ENCODE results near the gene ZNF69. TPM values are rescaled to one million over a fixed set of nuclear protein-coding genes. Genes with fewer than 3 reads are reported as not detected.
"Not testable (repeated sequence)": the region's sequence is repeated elsewhere in the genome, so short reads cannot be mapped to it uniquely, and the experiment has no call there.

ZNF69 gene
- total RNA-seq, result 17.9 TPM

DNA sequence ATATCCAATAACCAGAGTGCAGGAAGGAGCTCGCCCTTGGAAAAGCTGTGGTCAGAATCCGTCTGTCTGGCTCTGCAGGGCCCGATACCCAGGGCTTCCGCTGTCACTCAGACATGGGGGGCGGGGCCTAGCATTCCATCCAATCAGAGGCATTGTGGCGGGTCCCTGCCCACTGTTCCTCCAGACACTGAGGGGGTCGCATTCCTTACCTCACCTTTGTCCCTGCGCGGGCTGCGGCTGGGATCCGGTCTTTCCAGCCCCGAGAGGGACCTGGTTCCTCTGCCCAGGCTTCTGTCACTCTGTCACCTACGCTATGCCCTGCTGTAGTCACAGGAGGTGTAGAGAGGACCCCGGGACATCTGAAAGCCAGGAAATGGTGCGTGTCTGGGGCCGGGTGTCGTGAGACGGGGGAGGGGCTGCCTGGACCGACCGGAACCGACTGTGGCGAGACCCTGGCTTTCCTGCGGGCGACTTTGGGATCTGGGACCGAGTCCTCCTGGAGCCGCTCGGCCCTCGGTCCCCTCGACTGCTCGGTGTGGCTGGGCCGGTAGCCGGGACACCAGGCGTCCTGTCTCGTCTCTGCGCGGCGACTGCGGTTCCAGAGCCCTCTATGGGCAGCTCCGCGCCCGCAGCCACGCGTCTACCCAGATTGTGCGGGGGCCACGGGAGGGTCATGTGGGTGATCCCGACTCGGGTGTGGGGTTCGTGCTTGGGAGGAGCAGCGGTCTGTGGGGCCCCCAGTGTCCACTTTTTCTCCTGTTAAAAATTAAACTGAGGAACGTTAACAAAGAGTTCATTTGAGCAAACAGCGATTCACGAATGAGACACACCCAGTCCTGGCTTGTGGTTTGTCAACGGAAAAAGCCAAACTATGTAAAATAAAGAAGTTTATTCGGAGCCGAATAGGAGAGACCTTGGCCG, at the start of gene ZNF69:
ZNF69 (plus strand) TSS at position 172 of the 921 bp plus-strand sequence; CDS start at position 314, 142 bp downstream.
- DNase-seq (ENCODE audit: low spot score), result peak; percentile 90

DNA sequence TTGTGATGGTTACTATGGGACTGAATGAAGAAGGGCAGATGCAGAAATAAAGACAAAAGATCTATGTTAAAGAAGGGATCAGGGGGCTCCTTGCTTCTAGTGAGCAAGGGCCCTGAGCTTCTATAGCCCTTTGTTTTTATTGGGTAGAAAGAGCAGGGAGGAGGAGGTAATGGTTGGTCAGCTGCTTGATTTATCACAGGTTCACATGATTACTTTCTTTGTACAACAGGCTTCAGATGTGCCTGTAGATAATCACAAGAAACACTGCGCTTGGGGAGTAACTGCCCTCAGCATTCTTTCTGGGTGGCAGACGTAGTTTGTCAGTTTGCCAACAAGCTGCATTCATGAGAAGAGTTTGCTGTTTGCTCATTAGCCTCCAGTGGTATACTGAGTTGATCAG, 43.9 kb upstream of the ZNF69 start:
- DNase-seq (ENCODE audit: low spot score), result peak; percentile 57

DNA sequence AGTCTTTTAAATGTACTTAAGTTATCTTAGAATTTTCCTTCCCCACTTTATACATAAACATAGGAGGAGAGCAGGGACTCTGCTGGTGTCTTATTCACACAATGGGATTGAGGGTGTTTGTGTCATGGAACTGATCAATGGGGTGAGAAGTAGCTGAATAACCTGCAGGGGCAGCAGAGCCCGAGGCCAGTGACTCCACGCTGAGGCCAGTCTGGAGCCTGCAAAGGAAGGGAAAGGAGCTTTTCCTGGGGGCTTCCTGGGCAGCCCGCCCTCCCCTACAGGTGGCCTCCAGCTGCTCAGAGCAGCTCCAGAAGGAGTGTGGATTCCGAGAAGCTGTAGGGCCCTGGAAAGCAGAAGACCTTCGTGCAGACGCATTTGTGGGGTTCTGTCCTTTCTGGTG, 40.0 kb upstream of the ZNF69 start:
- not testable (repeated sequence) for DNase-seq (ENCODE audit: low spot score)

DNA sequence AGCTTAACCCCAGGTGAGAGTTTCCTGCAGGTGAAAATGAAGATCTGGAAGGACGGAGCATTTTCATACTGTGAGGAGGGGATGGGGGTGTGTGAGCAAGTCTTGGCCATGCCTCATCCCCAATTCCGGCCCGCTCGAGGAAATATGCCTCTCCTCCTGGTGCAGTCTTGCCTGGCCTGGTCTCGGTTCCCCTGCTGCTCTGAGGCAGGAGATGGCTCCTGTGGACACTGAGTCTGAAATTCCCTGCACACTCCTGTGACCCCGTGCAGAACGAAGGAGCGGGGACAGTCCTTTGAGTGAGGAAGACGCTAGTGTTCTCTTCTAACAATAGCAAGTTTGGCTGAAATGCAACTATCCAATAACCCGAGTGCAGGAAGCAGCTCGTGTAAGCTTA, 39.4 kb upstream of the ZNF69 start:
- no peak for DNase-seq (ENCODE audit: low spot score)

DNA sequence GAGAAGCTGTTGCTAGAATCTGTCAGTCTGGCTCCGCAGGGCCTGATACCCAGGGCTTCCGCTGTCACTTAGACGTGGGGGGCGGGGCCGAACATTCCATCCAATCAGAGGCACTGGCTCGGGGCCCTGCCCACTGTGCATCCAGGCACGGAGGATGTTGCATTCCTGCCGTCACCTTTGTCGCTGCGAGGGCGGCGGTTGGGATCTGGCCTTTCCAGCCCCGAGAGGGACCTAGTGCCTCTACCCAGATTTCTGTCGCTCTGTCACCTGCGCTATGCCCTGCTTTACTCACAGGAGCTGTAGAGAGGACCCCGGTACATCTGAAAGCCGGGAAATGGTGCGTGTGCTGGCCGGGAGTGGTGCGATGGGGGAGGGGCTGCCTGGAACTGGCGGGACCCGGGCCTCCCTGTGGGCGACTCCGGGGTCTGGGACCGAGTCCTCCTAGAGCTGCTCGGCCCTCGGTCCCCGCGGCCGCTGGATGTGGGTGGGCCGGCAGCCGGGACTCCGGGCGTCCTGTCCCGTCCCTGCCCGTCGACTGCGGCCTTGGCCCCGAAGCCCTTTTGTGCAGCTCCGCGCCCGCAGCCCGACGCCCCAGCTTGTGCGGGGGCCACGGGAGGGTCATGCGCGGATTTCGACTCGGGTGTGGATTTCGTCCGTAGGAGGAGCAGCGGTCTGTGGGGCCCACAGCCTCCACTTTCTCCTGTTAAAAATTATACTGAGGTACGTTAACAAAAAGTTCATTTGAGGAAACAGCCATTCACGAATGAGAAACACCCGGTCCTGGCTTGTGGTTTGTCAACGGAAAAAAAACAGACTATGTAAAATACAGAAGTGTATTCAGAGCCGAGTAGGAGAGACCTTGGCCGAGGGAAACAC, 38.8 kb upstream of the ZNF69 start, which contains the start of gene ZNF439:
ZNF439 (plus strand) TSS at position 133 of the 876 bp plus-strand sequence; CDS start at position 275, 142 bp downstream.
- DNase-seq (ENCODE audit: low spot score), result peak; percentile 95

DNA sequence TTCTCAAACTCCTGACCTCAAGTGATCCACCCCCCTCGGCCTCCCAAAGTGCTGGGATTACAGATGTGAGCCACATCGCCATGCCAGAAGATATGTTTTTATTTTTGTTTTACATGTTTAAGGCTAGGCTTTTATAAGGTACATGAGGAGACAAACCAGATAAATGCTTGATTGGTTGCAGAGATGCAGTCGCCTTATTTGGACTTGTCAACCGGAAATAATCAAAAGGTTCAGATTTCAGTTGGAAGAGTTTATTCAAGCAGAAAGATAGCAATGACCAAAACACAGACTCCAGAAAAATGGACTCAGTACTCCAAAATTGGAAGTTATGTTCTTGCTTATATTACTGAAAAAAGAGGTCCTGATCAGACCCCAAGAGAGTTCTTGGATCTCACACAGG, 37.3 kb upstream of the ZNF69 start:
- DNase-seq (ENCODE audit: low spot score), result not testable (repeated sequence)

DNA sequence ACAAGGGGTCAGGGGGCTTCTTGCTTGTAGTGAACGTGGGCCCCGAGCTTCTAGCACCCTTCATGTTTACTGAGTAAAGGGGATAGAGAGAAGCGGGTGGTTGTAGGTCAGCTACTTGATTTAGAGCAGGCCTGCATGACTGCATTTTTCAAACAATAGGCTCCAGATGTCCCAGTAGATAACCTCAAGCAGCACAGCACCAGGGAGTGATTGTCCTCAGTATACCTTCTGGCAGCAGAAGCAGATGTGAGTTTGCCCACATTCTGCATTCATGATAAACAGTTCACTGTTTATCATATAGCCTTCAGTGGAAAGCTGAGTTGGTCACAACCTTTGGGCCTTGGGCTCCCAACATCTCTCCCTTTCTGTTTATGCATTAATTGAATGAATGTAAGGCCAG, 34.2 kb upstream of the ZNF69 start:
- DNase-seq (ENCODE audit: low spot score), result no peak

DNA sequence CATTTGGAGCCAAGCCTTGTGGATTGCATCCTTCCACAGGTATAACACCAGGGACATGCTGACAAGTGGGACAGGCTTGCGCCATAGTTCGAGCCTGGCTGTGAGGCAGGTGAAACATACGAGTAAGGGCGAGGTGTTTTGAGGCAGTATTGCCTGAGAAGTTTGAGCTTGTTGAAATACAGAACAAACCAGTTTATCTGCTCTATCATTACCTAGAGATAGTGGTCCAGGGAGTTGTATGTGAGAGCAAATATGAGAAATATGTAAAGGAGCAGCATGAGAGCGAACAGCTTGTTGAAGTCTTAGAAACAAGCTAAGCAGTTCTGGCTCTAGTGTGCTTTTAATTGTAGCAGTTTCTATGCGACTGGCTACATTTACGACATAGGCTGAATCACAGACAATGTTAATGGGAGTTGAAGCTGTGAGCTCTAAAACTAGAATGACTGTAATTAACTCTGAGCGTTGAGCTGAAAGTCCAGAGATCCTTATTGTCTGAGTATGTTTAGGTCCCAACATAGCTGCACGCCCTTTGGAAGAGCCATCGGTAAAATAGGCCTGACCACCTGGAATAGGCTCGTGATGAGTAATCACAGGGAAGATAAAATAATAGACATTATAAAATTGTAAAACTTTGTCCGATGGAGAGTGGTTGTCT, 30.9 kb upstream of the ZNF69 start:
- DNase-seq (ENCODE audit: low spot score), result peak; percentile 52

DNA sequence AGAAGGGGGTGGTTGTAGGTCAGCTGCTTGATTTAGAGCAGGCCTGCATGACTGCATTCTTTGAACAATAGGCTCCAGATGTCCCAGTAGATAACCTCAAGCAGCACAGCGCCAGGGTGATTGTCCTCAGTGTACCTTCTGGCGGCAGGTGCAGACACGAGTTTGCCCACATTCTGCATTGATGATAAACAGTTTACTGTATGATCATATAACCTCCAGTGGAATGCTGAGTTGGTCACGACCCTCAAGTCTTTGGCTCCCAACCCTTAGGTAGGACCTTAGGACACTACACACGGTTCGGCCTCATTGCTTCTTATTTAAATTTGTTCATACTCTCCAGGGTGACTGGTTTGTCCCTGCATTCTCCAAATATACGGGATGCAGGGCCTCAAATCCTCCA, 26.9 kb upstream of the ZNF69 start:
- DNase-seq (ENCODE audit: low spot score), result no peak

DNA sequence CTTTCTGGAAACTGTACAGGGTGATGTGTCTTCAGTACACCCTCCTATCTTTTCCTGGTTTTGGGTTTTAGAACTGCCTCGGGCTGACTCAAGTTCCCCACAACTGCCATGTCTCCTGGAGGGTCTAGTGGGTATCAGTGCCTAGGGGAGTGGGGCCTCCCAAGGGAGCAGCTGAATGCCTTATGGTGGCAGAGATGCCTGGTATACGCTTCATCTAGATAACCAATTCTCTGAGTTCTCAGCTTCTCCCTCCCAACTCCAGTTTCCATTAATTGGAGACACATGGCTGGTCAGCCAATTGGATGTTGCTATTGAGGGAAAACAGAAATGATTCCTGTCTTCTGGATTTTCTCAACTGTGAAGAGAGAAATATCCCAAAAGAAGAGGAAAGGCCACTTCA, 26.3 kb upstream of the ZNF69 start:
- no peak for DNase-seq (ENCODE audit: low spot score)

DNA sequence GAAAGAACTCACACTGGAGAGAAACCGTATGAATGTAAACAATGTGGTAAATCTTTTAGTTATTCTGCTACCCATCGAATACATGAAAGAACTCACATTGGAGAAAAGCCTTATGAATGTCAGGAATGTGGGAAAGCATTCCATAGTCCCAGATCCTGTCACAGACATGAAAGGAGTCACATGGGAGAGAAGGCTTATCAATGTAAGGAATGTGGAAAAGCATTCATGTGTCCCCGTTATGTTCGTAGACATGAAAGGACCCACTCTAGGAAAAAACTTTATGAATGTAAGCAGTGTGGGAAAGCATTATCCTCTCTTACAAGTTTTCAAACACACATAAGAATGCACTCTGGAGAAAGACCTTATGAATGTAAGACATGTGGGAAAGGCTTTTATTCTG, 19.8 kb upstream of the ZNF69 start:
- DNase-seq (ENCODE audit: low spot score), result not testable (repeated sequence)

DNA sequence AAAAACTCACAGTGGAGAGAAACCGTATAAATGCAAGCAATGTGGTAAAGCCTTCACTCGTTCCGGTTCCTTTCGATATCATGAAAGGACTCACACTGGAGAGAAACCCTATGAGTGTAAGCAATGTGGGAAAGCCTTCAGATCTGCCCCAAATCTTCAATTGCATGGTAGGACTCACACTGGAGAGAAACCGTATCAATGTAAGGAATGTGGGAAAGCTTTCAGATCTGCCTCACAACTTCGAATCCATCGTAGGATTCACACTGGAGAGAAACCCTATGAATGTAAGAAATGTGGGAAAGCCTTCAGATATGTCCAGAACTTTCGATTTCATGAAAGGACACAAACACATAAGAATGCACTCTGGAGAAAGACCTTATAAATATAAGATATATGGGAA, 19.4 kb upstream of the ZNF69 start:
- DNase-seq (ENCODE audit: low spot score), result no peak

DNA sequence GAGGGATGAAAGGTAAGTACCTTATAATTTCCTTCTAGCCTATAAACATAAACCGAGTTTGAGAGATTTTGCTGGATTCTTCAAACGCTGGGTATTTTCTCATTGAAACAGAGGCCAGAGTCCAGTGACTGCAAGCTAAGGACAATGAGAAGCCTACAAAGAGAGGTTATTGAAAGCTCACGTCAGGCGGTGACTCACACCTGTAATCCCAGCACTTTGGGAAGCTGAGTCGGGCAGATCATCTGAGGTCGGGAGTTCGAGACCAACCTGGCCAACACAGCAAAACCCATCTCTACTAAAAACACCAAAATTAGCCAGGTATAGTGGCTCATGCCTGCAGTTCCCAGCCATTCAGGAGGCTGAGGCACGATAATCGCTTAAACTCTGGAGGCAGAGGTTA, 15.0 kb upstream of the ZNF69 start:
- no peak for DNase-seq (ENCODE audit: low spot score)

DNA sequence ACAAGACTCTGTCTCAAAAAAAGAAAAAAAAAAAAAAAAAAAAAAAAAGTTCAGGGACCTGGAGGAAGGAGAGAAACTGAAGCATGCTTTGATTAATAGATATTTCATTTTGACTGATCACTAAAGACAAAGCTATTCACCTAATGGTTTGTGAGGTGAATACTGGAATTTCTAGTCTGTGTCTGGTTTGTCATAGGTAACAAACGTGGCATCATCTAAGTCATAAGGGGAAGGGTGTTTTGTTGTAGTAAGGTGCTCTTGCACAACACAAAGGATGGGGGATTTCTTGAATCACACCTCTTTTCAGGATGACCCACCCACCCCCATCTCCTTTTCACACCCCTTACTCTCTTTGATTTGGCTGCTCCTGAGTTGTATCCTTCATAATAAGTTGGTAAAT, 13.8 kb upstream of the ZNF69 start:
- DNase-seq (ENCODE audit: low spot score), result no peak

DNA sequence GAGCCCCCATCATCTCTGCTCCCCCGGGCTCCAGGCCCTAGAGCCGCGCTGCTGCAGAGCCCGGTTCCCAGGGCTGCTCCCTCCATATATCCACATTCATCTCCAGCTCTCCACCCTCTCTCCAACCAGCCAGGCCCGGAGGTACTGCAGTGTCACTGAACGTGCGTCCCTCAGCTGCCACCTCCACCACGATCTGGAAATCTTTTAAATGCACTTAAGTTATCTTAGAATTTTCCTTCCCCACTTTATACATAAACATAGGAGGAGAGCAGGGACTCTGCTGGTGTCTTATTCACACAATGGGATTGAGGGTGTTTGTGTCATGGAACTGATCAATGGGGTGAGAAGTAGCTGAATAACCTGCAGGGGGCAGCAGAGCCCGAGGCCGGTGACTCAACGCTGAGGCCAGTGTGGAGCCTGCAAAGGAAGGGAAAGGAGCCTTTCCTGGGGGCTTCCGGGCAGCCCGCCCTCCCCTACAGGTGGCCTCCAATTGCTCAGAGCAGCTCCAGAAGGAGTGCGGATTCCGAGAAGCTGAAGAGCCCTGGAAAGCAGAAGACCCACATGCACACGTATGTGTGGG, 7.8 kb upstream of the ZNF69 start:
- DNase-seq (ENCODE audit: low spot score), result not testable (repeated sequence)

DNA sequence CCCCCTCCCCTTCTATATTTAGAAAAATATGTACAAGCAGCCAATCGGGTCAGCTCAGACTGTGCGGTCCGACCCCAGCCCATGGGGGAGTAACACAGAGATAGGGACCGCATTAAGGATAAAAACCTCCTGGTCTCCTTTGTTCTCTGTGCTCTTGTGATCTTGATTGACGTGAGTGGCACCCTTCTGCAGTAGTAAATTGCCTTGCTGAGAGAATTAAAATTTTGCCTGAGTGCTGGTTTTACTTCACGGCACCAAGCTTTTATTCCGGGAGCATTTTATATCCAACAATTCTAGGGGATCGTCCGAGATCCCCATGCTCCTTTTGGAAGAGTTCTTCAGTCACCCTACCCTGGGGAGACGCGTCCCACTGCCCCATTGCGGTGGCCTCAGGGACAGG, 7.0 kb upstream of the ZNF69 start:
- DNase-seq (ENCODE audit: low spot score), result no peak

DNA sequence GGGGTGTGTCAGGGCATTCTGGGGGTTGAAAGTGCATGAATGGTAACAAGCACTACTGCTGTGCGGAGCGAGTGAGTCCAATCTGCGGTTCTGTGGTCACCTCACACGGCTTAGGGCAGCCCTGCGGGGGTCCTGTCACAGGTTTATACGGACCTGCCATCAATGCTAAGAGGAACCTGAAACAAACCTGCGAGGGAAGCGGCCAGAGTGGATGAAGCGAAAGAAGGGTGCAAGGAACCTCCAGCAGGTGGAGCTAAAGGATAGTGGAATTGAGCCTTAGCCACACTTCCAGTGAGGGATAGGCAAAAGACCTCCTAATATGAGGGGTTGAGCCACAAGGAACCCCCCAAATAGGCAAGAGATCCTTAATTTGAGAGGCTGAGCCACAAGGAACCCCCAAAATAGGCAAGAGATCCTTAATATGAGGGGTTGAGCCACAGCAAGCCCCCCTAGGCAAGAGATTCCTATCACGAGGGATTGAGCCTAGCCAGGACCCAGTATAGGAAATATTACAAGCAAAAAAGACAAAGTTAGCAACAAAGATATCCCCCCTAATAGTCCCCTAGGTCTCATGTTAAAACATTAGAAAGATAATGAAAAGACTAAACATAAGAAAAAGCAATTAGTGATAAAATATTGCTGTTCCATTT, 6.3 kb upstream of the ZNF69 start:
- peak; percentile 61 for DNase-seq (ENCODE audit: low spot score)

DNA sequence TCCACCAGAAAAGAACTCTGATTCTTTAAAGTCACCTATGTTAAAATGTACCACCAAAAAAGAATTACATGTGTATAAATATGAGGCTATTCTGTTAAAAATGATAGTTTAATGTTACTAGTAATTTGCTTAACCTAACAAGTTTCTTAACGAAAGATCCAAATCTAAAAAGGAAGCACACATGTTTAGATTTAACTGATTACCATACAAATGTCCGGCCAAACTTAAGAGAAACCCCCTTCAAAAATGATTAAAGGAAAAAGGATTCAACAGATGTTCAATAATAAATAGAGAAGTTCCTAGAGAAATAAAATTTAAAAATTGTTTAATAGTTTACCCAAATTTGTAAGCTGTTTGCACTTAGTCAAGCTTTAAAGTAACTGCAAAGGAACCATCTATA, 5.0 kb upstream of the ZNF69 start:
- no peak for DNase-seq (ENCODE audit: low spot score)

DNA sequence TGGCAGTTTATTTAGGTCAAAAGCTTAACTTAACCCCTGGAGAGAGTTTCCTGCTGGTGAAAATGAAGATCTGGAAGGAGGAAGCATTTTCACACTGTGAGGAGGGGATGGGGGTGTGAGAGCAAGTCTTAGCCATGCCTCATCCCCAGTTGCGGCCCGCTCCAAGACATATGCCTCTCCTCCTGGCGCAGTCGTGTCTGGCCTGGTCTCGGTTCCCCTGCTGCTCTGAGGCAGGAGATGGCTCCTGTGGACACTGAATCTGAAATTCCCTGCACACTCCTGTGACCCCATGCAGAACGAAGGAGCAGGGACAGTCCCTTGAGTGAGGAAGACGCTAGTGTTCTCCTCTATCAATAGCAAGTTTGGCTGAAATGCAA, 360 bp upstream of the ZNF69 start:
- DNase-seq (ENCODE audit: low spot score), result no peak

DNA sequence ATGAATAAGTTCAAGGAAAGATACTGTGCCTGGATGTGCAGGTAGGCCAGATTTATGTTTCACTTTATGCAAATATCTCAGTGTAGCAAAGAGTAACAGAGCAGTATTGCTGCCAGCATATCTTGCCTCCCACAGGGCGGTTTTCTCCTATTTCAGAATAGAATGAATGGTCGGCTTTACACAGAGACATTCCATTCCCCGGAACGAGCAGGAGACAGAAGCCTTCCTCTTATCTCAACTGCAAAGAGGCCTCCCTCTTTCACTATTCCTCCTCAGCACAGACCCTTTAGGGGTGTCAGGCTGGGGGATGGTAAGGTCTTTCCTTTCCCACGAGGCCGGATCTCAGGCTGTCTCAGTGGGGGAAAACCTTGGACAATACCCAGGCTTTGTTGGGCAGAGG, 2.3 kb downstream of the ZNF69 start:
- not testable (repeated sequence) for DNase-seq (ENCODE audit: low spot score)

DNA sequence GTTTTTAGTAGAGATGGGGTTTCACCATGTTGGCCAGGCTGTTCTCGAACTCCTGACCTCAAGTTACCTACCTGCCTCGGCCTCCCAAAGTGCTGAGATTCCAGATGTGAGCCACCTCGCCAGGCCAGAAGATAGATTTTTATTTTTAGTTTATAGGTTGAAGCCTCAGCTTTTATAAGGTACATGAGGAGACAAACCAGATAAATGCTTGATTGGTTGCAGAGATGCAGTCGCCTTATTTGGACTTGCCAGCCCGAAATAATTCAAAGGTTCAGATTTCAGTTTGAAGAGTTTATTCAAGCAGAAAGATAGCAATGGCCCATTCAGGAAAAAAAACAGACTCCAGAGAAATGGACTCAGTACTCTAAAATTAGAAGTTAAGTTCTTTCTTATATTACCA, 3.1 kb downstream of the ZNF69 start:
- DNase-seq (ENCODE audit: low spot score), result no peak
